ENCODE data around the gene SIMC1. TPM values are rescaled to one million over a fixed set of nuclear protein-coding genes. Genes with fewer than 3 reads are reported as not detected.

SIMC1 gene
- total RNA-seq, 1 experiment from 2014 or later = 19.7 TPM

DNA sequence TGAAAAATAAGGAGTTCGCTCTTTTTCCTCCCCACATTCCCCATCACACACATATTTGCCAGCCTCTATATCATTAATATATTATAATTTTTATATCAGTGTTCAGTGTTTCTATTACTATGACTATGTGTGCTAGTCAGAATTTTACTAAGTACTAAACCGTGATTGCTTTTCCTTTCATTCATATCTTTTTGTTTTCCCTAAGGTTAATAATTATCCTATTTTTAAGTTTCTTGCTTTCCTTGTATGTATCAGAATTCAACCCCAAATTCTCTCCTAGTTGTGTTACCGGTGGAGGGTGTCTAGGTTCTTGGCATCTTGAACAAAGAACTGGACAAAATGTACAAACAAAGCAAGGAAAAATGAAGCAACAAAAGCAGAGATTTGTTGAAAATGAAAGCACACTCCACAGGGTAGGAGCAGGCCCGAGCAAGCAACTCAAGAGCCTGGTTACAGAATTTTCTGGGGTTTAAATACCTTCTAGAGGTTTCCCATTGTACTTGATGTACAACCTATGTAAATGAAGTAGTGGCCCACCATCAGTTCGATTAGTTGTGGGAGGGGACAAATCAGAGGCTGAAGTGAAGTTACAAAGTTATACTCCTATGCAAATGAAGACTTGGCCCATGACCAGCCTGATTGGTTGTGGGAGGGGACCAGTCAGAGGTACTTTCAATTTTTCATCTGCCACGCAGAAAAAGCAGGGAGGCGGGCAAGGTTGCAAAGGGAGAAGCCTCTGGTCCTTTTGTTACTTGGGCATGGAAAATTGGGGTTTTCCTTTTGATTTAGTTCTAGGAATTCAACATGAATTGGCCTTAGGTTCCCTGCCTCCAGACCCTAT is 79.5 kb downstream of the SIMC1 start:
- no peak overlapping the region for H2AFZ ChIP-seq (ENCODE audit: low read depth, low read length, poor library complexity, severe bottlenecking)

More for the DNA sequence above, 79.5 kb downstream of the SIMC1 start:
- no TSS peak for BruUV-seq (replicated peaks)
- H3K4me1 ChIP-seq (ENCODE audit: control insufficient read depth in 1 of 2, insufficient read depth in 2 of 2, low read length in 2 of 2) = no peaks in the 10 kb centered on the region
- ChIA-PET CTCF (no interaction called here), POLR2A (interaction anchor here (1.1 kb wide), 1 partner anchor 41 kb away, joined by 3 read pairs; no protein-coding TSS in a partner anchor), RAD21 (ENCODE audit: low non-redundant PET in 1 of 2, low total read pairs in 2 of 2, uncharacterized antibody in 2 of 2, unreplicated experiment in 2 of 2) (no interaction called here)
- no peak overlapping the region for H3K9ac ChIP-seq (ENCODE audit: low read length)
- DNase-seq (ENCODE audit: low read depth, low spot score) (no peak), ATAC-seq (no peak)
- H3K9me2 ChIP-seq (ENCODE audit: insufficient read depth) = no peaks in the 10 kb centered on the region
- TF ChIP-seq ATF3 (IDR thresholded peaks at IDR 0.05) = no peak
- TF ChIP-seq JUND (IDR thresholded peaks at IDR 0.05) = no peak
- TF ChIP-seq FOSL1 (IDR thresholded peaks at IDR 0.05; ENCODE audit: low read depth) = no peak
- no peak for TF ChIP-seq EZH2phosphoT487 (IDR thresholded peaks at IDR 0.05; ENCODE audit: borderline replicate concordance)
- no peak for TF ChIP-seq YY1 (IDR thresholded peaks at IDR 0.05; ENCODE audit: extremely low read depth, insufficient replicate concordance, low read depth, low read length)
- TF ChIP-seq, protein P1, sequence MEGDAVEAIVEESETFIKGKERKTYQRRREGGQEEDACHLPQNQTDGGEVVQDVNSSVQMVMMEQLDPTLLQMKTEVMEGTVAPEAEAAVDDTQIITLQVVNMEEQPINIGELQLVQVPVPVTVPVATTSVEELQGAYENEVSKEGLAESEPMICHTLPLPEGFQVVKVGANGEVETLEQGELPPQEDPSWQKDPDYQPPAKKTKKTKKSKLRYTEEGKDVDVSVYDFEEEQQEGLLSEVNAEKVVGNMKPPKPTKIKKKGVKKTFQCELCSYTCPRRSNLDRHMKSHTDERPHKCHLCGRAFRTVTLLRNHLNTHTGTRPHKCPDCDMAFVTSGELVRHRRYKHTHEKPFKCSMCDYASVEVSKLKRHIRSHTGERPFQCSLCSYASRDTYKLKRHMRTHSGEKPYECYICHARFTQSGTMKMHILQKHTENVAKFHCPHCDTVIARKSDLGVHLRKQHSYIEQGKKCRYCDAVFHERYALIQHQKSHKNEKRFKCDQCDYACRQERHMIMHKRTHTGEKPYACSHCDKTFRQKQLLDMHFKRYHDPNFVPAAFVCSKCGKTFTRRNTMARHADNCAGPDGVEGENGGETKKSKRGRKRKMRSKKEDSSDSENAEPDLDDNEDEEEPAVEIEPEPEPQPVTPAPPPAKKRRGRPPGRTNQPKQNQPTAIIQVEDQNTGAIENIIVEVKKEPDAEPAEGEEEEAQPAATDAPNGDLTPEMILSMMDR (IDR thresholded peaks at IDR 0.05 in 2 of 3, conservative IDR thresholded peaks at IDR 0.05 in 1 of 3; ENCODE audit: borderline replicate concordance in 1 of 3, insufficient read depth in 1 of 3, low read depth in 2 of 3, low read length in 2 of 3) = no peak
- no peak for TF ChIP-seq MAX (IDR thresholded peaks at IDR 0.05)
- TF ChIP-seq TCF7L2 (IDR thresholded peaks at IDR 0.05; ENCODE audit: borderline replicate concordance, extremely low read depth, insufficient read depth, insufficient read length) = no peak
- no peak for TF ChIP-seq EZH2 (IDR thresholded peaks at IDR 0.05)
- no peak for TF ChIP-seq CBX3 (IDR thresholded peaks at IDR 0.05; ENCODE audit: low read depth)
- intact Hi-C loops (cut with micrococcal nuclease) = no loop called here
- no peak overlapping the region for H3K4me2 ChIP-seq (ENCODE audit: low read length)
- H4K20me1 ChIP-seq (ENCODE audit: insufficient read depth) = no peaks in the 10 kb centered on the region
- no peaks in the 10 kb centered on the region for H3K27me3 ChIP-seq (ENCODE audit: insufficient read depth, low read length)
- no peak overlapping the region for H3K27ac ChIP-seq (ENCODE audit: low read depth, low read length)
- no peak overlapping the region for H3K4me3 ChIP-seq (replicated peaks in 1 of 2; ENCODE audit: low read depth in 1 of 2, low read length in 2 of 2)
- H3K79me2 ChIP-seq (ENCODE audit: insufficient read depth, low read length) = no peaks in the 10 kb centered on the region
- H3K36me3 ChIP-seq (ENCODE audit: control insufficient read depth in 1 of 2, insufficient read depth in 2 of 2, low read length in 2 of 2) = peaks cover 0 to 3% of the 10 kb centered on the region in 2 experiments; a peak in 1 of 4 replicates
- no peaks in the 10 kb centered on the region for H3K9me3 ChIP-seq (ENCODE audit: control insufficient read depth in 1 of 2, insufficient read depth in 1 of 2, low read depth in 1 of 2, low read length in 2 of 2)
